ENCODE data around the gene MYOF. TPM values are rescaled to one million over a fixed set of nuclear protein-coding genes. Genes with fewer than 3 reads are reported as not detected.
"Not testable (repeated sequence)": the region's sequence is repeated elsewhere in the genome, so short reads cannot be mapped to it uniquely, and the experiment has no call there.

MYOF gene
- polyA plus RNA-seq, 1 of the 3 experiments (the other 2 are of a cell fraction): 103 TPM

GRCh38 chr10:93419016-93419415 is 63.1 kb downstream of the MYOF start:
- CTCF ChIA-PET: interaction anchor here (0.9 to 4.0 kb wide), 4 partner anchors 28 to 64 kb away, joined by 3 to 17 read pairs (median 10); partner anchors contain the start of gene MYOF
- H3K9ac ChIP-seq; H3K27me3 ChIP-seq (ENCODE audit: insufficient read depth); H3K9me2 ChIP-seq; H3F3A ChIP-seq (replicated peaks; ENCODE audit: insufficient read depth); H3K4me1 ChIP-seq (ENCODE audit: control insufficient read depth in 1 of 2, insufficient read depth in 2 of 2, low read depth in 1 of 2, low read length in 1 of 2); H3K27ac ChIP-seq (ENCODE audit: low read depth in 2 of 2, low read length in 1 of 2); H3K4me3 ChIP-seq (ENCODE audit: low read depth in 2 of 2, low read length in 1 of 2); POLR2A ChIA-PET; H3K4me2 ChIP-seq; DNase-seq; H2AFZ ChIP-seq (ENCODE audit: low read depth); H4K20me1 ChIP-seq (ENCODE audit: insufficient read depth); H3K9me3 ChIP-seq: not testable (repeated sequence)
- Histone ChIP-seq H3K79me2 (ENCODE audit: insufficient read depth) (peaks cover 33% of the 10 kb centered on the region), H3K36me3 (replicated peaks in 1 of 2; ENCODE audit: control insufficient read depth in 1 of 2, insufficient read depth in 2 of 2, low read length in 1 of 2) (peaks cover 0 to 71% of the 10 kb centered on the region in 2 experiments)
- 93% methylated on average over 8 of the region's 8 CpGs for WGBS (ENCODE audit: low lambda C conversion rate)

DNA sequence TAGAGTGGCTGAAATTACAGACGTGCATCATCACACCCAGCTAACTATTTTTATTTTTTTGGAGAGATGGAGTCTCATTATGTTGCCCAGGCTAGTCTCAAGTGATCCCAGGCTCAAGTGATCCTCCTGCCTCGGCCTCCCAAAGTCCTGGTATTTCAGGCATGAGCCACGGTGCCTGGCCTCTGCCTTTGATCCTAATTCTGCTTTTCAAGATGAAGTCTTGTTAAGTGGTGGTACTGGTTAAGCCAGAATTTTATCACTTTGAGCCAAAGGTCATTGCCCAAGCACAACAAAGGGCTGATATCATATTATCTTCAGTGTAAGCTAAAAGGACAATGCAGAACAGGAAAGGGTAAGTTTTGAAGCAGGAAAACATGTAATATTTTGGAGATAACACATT is 64.2 kb downstream of the MYOF start:
- POLR2A ChIA-PET: no interaction called here
- no peak for DNase-seq
- 94% methylated on average over 3 of the region's 3 CpGs for WGBS (ENCODE audit: low lambda C conversion rate)
- no peaks in the 10 kb centered on the region for H3K9me3 ChIP-seq
- CTCF ChIA-PET: interaction anchor here (0.9 to 4.0 kb wide), 3 partner anchors 33 to 65 kb away, joined by 3 to 17 read pairs (median 16); partner anchors contain the start of gene MYOF
- H3K9ac ChIP-seq: no peak overlapping the region
- peaks cover 29% of the 10 kb centered on the region for H3K79me2 ChIP-seq (ENCODE audit: insufficient read depth)
- TF ChIP-seq MEF2A (IDR thresholded peaks at IDR 0.05; ENCODE audit: borderline replicate concordance, low read depth): no peak
- TF ChIP-seq TAF1 (IDR thresholded peaks at IDR 0.05; ENCODE audit: borderline replicate concordance, low read depth, low read length): no peak
- no peak for TF ChIP-seq MXI1 (IDR thresholded peaks at IDR 0.05; ENCODE audit: low read depth, low read length)
- TF ChIP-seq, protein P1, sequence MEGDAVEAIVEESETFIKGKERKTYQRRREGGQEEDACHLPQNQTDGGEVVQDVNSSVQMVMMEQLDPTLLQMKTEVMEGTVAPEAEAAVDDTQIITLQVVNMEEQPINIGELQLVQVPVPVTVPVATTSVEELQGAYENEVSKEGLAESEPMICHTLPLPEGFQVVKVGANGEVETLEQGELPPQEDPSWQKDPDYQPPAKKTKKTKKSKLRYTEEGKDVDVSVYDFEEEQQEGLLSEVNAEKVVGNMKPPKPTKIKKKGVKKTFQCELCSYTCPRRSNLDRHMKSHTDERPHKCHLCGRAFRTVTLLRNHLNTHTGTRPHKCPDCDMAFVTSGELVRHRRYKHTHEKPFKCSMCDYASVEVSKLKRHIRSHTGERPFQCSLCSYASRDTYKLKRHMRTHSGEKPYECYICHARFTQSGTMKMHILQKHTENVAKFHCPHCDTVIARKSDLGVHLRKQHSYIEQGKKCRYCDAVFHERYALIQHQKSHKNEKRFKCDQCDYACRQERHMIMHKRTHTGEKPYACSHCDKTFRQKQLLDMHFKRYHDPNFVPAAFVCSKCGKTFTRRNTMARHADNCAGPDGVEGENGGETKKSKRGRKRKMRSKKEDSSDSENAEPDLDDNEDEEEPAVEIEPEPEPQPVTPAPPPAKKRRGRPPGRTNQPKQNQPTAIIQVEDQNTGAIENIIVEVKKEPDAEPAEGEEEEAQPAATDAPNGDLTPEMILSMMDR (IDR thresholded peaks at IDR 0.05): no peak
- TF ChIP-seq USF1 (IDR thresholded peaks at IDR 0.05; ENCODE audit: borderline replicate concordance, low read depth): no peak
- no peak for TF ChIP-seq SMC3 (IDR thresholded peaks at IDR 0.05; ENCODE audit: low read depth, low read length)
- no peak for TF ChIP-seq EZH2phosphoT487 (IDR thresholded peaks at IDR 0.05; ENCODE audit: borderline replicate concordance, low read depth)
- no peak for TF ChIP-seq EP300 (IDR thresholded peaks at IDR 0.05; ENCODE audit: borderline replicate concordance in 1 of 2, low read depth in 1 of 2, low read length in 1 of 2)
- TF ChIP-seq JUND (IDR thresholded peaks at IDR 0.05): no peak
- TF ChIP-seq FOXJ3 (CRISPR knock-in tag; IDR thresholded peaks at IDR 0.05): no peak
- TF ChIP-seq YY1 (IDR thresholded peaks at IDR 0.05; ENCODE audit: low read depth): no peak
- TF ChIP-seq SIN3A (IDR thresholded peaks at IDR 0.05; ENCODE audit: borderline replicate concordance, low read depth, low read length): no peak
- no peak for TF ChIP-seq NRF1 (IDR thresholded peaks at IDR 0.05; ENCODE audit: low read depth, low read length)
- no peak for TF ChIP-seq RAD21 (IDR thresholded peaks at IDR 0.05; ENCODE audit: low read length)
- TF ChIP-seq RCOR1 (IDR thresholded peaks at IDR 0.05; ENCODE audit: low read length): no peak
- no peaks in the 10 kb centered on the region for H3K27me3 ChIP-seq (ENCODE audit: insufficient read depth)
- H2AFZ ChIP-seq (ENCODE audit: low read depth): no peak overlapping the region
- no peaks in the 10 kb centered on the region for H3K9me2 ChIP-seq
- peaks cover 6% of the 10 kb centered on the region for H3F3A ChIP-seq (replicated peaks; ENCODE audit: insufficient read depth)
- H3K4me3 ChIP-seq (ENCODE audit: low read depth in 2 of 2, low read length in 1 of 2): no peak overlapping the region
- H3K4me2 ChIP-seq: no peak overlapping the region
- H3K27ac ChIP-seq (ENCODE audit: low read depth in 2 of 2, low read length in 1 of 2): no peak overlapping the region
- peaks cover 0 to 5% of the 10 kb centered on the region in 2 experiments; a peak in 2 of 4 replicates for H3K4me1 ChIP-seq (ENCODE audit: control insufficient read depth in 1 of 2, insufficient read depth in 2 of 2, low read depth in 1 of 2, low read length in 1 of 2)
- H3K36me3 ChIP-seq (replicated peaks in 1 of 2; ENCODE audit: control insufficient read depth in 1 of 2, insufficient read depth in 2 of 2, low read length in 1 of 2): peaks cover 0 to 71% of the 10 kb centered on the region in 2 experiments
- H4K20me1 ChIP-seq (ENCODE audit: insufficient read depth): no peaks in the 10 kb centered on the region

Data from SK-N-SH (cell line).